Astrocyte of the cerebellum (primary cell): ENCODE results near the gene PALMD.

Experiments used
- DNase-seq: peaks from one replicate; pipeline ENCODE4 v3.0.0-alpha.2; 2011; ENCODE audit warnings: low read depth
- H3K4me3 ChIP-seq: 2 replicates; pipeline ENCODE4 v1.5.1; 2011; ENCODE audit warnings: mild to moderate bottlenecking, low read depth, low read length, moderate library complexity
- in situ Hi-C: cut with HindIII; loops from 2 replicates; pipeline ENCODE4 v1.10.0; 2017; ENCODE audit warnings: low sequenced_read_pairs
- TF ChIP-seq, protein P1 (sequence below): IDR thresholded peaks from 2 replicates; pipeline ENCODE4 v1.5.1; 2012; ENCODE audit warnings: low read length, low read depth, moderate library complexity, mild to moderate bottlenecking; ENCODE audit errors: missing control alignments

The PALMD gene

GRCh38 chr1:99660496-99660895 is 14.6 kb downstream of the PALMD start:
- in situ Hi-C loops, result no loop called here
- no peak for DNase-seq
- TF ChIP-seq, protein P1, sequence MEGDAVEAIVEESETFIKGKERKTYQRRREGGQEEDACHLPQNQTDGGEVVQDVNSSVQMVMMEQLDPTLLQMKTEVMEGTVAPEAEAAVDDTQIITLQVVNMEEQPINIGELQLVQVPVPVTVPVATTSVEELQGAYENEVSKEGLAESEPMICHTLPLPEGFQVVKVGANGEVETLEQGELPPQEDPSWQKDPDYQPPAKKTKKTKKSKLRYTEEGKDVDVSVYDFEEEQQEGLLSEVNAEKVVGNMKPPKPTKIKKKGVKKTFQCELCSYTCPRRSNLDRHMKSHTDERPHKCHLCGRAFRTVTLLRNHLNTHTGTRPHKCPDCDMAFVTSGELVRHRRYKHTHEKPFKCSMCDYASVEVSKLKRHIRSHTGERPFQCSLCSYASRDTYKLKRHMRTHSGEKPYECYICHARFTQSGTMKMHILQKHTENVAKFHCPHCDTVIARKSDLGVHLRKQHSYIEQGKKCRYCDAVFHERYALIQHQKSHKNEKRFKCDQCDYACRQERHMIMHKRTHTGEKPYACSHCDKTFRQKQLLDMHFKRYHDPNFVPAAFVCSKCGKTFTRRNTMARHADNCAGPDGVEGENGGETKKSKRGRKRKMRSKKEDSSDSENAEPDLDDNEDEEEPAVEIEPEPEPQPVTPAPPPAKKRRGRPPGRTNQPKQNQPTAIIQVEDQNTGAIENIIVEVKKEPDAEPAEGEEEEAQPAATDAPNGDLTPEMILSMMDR, result no peak
- no peak overlapping the region for H3K4me3 ChIP-seq

DNA sequence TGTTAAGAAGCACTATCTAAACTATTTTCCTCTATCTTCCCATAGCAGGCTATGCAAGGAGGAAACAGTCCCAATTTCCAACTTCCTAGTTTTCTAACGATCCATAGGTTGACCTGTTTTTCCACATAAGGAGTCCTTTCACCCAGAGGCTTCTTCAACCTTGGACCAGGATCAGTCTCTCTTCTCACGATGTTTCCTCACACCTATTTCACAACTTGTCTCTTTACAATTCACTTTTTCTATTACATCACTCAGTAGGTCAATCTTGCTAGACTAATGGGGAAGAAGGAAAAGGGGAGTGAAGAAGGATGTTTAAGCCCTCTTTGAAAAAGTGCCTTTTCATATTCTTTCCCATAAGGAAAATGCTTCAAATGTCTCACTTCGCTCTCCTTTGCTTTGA is 15.9 kb downstream of the PALMD start:
- in situ Hi-C loops, result no loop called here
- H3K4me3 ChIP-seq, result no peak overlapping the region
- DNase-seq, result no peak
- TF ChIP-seq, protein P1, result no peak

- no peak for DNase-seq
- no peak overlapping the region for H3K4me3 ChIP-seq
- TF ChIP-seq, protein P1, result no peak
- in situ Hi-C loops, result no loop called here
Observed at GRCh38 chr1:99662539-99663080, 16.7 kb downstream of the PALMD start.

DNA sequence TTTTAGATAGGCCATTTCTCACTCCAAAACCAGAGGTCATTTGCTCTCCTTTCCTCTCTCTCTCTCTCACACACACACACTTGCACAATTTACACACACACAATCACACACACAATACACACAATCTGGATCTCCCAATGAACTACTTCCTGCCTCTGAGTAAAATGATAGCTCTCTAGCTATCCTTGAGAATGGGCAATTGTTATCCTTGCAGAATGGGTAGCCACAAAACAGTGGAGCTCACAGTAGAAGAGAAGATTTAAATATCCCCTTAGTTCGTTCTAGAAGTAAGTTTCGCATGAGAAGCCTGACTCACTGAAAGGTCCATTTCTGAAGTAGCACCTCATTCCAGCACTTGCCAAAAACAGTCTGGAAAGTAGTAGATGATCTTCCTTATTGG is 17.6 kb downstream of the PALMD start:
- in situ Hi-C loops, result no loop called here
- DNase-seq, result no peak
- TF ChIP-seq, protein P1, result no peak
- no peak overlapping the region for H3K4me3 ChIP-seq

GRCh38 chr1:99665212-99665611 is 19.3 kb downstream of the PALMD start:
- no peak overlapping the region for H3K4me3 ChIP-seq
- in situ Hi-C loops, result loop anchor here (5.0 kb wide), 1 partner anchor 53 kb away; no protein-coding TSS in a partner anchor
- no peak for DNase-seq
- TF ChIP-seq, protein P1, result no peak

GRCh38 chr1:99669376-99669775 is 23.5 kb downstream of the PALMD start:
- TF ChIP-seq, protein P1, result no peak
- in situ Hi-C loops, result loop anchor here (5.0 kb wide), 1 partner anchor 57 kb away; no protein-coding TSS in a partner anchor
- DNase-seq, result no peak
- H3K4me3 ChIP-seq, result no peak overlapping the region
